Activated T-cell treated with anti-CD3 and anti-CD28 coated beads, Interleukin-2, amount 50 U/mL, for 24 hours (primary cell): Measurements from ENCODE around the gene ACP4.

ENCODE experiments used
- DNase-seq: peaks from one replicate; pipeline ENCODE4 v3.0.0-alpha.2; 2020
- H3K27ac Mint-ChIP-seq: 2 replicates; pipeline ENCODE4 v1.8.0; 2020; ENCODE audit warnings: mild to moderate bottlenecking, mixed read lengths
- H3K27me3 Mint-ChIP-seq: 2 replicates; pipeline ENCODE4 v1.8.0; 2020; ENCODE audit warnings: mixed read lengths
- H3K36me3 Mint-ChIP-seq: 2 replicates; pipeline ENCODE4 v1.8.0; 2020; ENCODE audit warnings: low read depth, mixed read lengths
- H3K4me1 Mint-ChIP-seq: 2 replicates; pipeline ENCODE4 v1.8.0; 2020; ENCODE audit warnings: low read depth, mixed read lengths
- H3K4me3 Mint-ChIP-seq: 2 replicates; pipeline ENCODE4 v1.8.0; 2020; ENCODE audit warnings: mild to moderate bottlenecking, moderate library complexity, mixed read lengths
- H3K9me3 Mint-ChIP-seq: 2 replicates; pipeline ENCODE4 v1.8.0; 2020; ENCODE audit warnings: mixed read lengths

ACP4 gene

DNA sequence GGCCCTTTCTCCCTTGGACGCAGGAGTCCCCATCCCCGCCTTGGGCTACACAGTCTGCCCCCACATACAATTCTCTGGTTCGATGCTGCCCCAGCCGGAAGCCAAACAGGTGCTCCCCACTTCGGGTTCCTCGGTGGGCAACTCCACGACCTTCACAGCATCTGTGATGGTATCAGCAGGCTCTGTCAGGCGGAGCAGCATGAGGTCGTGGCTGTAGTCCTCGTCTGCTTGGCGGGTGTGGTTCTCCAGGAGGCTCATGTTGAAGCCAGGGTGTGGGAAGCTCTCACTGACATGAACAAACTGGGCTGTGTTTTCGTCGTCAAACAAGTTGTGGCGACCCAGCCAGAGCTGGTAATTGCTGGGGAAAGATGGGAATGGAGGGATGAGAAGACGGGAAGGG lies 29.9 kb downstream of the ACP4 start:
- no peaks in the 10 kb centered on the region for H3K36me3 Mint-ChIP-seq
- DNase-seq = no peak
- H3K4me1 Mint-ChIP-seq = peaks cover 45% of the 10 kb centered on the region
- H3K27ac Mint-ChIP-seq = no peak overlapping the region
- no peak overlapping the region for H3K4me3 Mint-ChIP-seq
- H3K27me3 Mint-ChIP-seq = peaks cover 87% of the 10 kb centered on the region
- no peaks in the 10 kb centered on the region for H3K9me3 Mint-ChIP-seq

DNA sequence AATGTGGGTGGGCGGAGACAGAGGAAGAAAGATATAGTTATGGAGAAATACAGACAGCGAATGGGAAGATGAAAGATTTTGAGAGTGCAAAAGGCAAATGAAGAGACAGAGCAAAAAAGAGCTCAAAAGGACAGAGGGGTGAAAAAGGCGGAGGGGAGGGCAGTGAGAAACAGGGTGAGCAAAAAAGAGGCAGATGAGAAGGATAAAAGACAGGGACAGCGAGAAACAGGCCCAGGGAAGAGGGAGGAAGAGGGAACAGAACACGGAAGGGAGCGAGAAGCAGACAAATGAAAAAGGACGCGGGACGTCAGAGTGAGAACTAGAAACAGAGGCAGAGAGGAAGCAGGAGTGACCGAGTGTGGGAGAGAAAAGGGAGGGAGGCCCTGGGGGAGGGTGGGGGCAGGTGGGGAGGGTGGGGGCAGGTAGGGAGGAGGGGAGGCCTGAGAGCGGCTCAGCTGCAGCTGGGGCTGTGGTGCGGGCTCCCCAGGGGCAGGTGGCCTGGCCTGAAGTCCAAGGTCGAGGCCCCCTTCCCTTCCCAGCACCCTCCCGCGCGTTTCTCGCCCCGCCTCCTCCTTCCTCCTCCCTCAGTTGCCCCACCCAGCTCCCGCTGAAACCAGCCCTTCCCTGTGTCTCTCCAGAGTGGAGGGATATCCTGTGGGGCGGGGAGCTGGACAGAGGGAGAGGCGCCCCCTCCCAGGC lies 30.5 kb downstream of the ACP4 start:
- Mint-ChIP-seq H3K9me3 (no peaks in the 10 kb centered on the region), H3K4me3 (peak overlapping the region; percentile 47), H3K27me3 (peaks cover 83% of the 10 kb centered on the region), H3K4me1 (peaks cover 45% of the 10 kb centered on the region), H3K27ac (peak overlapping the region; percentile 27), H3K36me3 (no peaks in the 10 kb centered on the region)
- no peak for DNase-seq

DNA sequence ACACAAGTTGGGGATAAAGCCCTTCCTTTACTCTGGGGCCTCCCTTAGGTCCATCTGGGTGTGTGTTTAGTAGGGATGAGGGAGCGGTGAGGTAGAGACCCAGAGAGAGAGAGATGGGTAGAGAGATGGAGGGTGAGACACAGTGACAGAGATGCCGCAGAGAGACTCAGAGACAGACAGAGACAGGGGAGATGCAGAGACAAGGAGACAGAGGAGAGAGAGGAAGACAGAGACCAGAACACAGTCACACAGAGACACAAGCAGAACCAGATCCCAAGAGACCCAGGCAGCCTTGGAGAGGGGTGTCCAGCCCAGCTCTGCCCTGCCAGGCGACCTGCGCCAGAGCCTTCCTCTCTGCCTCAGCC lies 31.0 kb downstream of the ACP4 start:
- Mint-ChIP-seq H3K36me3 (no peaks in the 10 kb centered on the region), H3K9me3 (no peaks in the 10 kb centered on the region), H3K4me1 (peaks cover 41% of the 10 kb centered on the region), H3K27me3 (peaks cover 82% of the 10 kb centered on the region), H3K4me3 (no peak overlapping the region), H3K27ac (no peak overlapping the region)
- DNase-seq = no peak

DNA sequence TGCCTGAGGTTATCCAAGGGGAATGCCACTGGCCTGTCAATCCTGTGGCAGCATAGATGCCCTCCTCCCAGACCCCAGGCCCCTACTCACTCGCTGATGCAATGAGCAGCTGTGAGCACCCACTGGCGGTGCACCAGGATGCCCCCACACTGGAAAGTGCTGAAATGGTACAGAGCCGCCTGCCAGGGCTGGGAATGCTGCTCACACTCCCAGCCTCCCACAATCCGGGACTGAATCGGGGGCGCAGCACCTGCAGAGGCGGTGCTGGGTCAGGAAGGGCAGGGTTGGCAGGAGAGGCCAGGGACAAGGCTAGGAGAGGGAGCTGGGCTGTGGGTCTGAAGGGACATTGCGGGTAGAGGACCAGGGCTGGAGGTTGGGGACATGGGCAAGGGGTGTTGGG lies 31.4 kb downstream of the ACP4 start:
- DNase-seq = no peak
- Mint-ChIP-seq H3K4me1 (peaks cover 38% of the 10 kb centered on the region), H3K27ac (no peak overlapping the region), H3K27me3 (peaks cover 81% of the 10 kb centered on the region), H3K9me3 (no peaks in the 10 kb centered on the region), H3K36me3 (no peaks in the 10 kb centered on the region), H3K4me3 (no peak overlapping the region)

DNA sequence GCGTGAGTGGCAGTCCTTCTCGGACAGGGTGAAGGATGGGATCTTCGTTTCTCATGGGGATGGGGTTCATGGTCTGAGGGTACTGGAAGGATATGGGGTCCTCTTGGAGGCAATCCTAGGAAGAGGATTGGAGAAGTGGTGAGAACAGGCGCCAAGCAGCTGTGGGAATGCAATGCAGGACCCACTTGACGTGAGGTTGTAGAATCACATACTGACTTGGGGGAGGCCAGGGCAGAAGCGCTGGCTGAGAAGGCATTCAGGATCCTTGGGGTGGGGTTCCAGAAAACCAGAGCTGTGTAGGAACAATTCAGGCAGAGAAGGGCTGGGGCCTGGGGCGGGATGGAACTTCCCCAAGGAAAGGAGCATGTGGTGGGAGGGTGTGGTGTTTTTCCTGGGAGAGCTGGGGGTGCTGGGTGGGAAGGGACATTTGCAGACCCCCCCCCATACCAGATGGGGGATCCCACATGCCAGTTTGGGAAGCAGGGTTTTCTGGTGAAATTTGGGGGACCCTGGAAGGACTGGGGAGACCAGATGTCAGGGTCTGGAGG lies 32.5 kb downstream of the ACP4 start:
- Mint-ChIP-seq H3K36me3 (no peaks in the 10 kb centered on the region), H3K4me3 (no peak overlapping the region), H3K27me3 (peaks cover 82% of the 10 kb centered on the region), H3K4me1 (peaks cover 28% of the 10 kb centered on the region), H3K9me3 (no peaks in the 10 kb centered on the region), H3K27ac (no peak overlapping the region)
- no peak for DNase-seq

DNA sequence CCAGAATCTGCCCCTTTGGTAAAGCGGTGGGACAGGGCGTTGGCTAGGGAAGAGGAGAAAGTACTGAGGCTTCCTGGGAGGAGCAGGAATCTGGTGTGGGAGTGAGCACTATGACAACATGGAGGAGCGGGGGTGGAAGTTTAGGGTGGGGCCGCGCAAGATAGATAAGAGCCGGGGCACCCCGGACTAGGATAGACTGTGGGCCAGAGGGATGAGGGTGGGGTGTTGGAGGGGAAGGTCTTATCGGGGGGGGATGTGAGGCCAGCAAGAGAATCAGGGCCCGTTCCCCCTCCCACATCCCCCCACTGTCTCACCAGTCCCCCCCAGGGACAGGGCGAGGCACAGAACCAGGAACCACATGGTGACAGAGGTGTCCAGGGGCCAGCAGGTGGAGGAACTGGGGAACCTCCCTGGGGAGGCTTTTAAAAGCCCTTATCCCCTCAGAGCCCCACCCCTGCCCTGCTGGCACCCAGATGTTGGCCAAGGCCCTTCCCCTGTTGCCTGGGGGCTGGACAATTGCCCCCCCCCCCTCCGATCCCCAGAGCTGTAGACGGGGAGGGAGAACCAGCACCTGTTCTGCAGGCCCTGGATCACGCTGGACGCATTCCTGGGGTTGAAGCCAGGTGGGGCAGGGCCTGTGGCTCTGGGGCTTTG lies 33.3 kb downstream of the ACP4 start, which contains the start of gene KLK1:
Gene KLK1, minus strand, starts transcription at position 399 of the 654 bp plus-strand sequence. Its CDS starts 39 bp downstream, at position 360.
- H3K27ac Mint-ChIP-seq = no peak within 1 kb of the TSS
- H3K4me3 Mint-ChIP-seq = no peak within 1 kb of the TSS
- no peak for DNase-seq
- no peaks in the 10 kb centered on the region for H3K36me3 Mint-ChIP-seq
- peaks cover 23% of the 10 kb centered on the region for H3K4me1 Mint-ChIP-seq
- no peaks in the 10 kb centered on the region for H3K9me3 Mint-ChIP-seq
- H3K27me3 Mint-ChIP-seq = peaks cover 82% of the 10 kb centered on the region

DNA sequence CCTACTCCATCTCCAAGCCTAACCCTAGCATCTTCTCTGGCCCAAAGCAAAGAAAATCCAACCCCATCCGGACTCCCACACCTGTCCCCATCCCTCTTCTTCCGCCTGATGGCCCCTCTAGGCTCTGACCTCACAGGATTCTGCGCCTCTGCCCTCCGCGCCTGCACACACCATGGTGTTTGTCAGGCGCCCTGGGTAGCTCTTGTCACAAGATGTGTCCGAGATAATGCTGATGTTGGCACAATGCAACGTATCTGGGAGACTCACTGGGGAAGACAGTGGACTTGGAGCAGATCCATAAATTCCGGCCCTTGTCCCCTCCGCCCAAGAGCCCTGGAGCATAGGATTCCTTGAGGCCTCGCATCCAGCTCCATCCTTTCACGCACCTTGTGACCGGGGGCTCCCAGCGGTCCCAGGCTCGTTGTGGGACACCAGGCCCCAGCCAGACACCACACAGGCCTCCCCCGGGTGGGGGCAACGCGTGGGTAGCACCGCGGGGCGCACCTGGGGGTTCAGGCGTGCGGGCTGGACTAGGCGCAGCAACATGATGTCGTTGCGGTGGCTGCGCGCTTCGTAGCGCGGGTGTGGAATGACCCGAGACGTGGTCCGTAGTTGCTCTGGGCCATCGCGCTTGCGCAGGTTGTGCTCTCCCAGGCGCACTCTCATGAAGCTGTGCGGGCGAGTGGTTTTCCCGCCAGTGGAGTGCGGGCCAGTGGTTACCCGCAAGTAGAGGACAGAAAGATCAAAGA lies 36.5 kb downstream of the ACP4 start:
- Mint-ChIP-seq H3K27me3 (peaks cover 71% of the 10 kb centered on the region), H3K4me1 (no peaks in the 10 kb centered on the region), H3K36me3 (no peaks in the 10 kb centered on the region), H3K4me3 (no peak overlapping the region), H3K27ac (no peak overlapping the region), H3K9me3 (no peaks in the 10 kb centered on the region)
- no peak for DNase-seq

DNA sequence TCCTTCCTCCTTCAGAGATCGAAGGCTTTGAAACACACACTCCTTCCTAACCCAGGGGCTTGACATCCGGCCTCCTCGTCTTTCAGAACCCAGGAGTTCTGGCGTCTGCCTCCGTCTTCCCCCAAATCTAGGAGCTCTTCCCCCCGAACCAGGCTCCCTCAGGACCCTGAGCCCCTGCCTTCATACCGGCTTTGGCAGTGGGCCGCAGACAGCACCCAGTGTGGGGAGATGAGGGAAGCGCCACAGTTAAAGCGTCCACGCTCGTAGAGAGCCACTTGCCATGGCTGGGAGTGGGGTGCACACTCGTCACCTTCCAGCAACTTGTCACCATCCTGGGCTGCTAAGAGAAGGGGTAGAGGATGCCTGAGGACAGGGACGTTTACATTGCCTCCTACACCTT lies 37.3 kb downstream of the ACP4 start:
- Mint-ChIP-seq H3K4me1 (no peaks in the 10 kb centered on the region), H3K4me3 (no peak overlapping the region), H3K9me3 (no peaks in the 10 kb centered on the region), H3K27me3 (peaks cover 69% of the 10 kb centered on the region), H3K27ac (no peak overlapping the region), H3K36me3 (no peaks in the 10 kb centered on the region)
- DNase-seq = no peak

DNA sequence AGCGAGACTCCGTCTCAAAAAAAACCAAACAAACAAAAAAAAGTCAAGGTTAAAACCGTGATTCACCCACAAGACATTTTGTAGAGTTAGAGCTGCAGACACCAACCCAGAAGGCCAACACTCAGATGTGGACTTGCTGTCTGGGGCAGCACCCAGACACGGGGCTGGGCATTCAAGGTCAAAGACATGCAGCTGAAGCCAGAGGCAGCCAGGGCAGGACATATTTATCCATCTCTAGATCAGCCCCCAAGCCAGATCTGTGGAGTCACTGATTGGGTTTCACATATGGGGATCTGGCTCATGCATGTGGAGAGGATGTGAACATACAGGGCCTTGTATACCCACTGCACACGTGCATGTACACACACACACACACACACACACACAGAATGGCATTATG lies 39.6 kb downstream of the ACP4 start:
- no peaks in the 10 kb centered on the region for H3K36me3 Mint-ChIP-seq
- no peaks in the 10 kb centered on the region for H3K9me3 Mint-ChIP-seq
- no peak overlapping the region for H3K4me3 Mint-ChIP-seq
- no peak overlapping the region for H3K27ac Mint-ChIP-seq
- no peak for DNase-seq
- H3K4me1 Mint-ChIP-seq = no peaks in the 10 kb centered on the region
- H3K27me3 Mint-ChIP-seq = peaks cover 67% of the 10 kb centered on the region

DNA sequence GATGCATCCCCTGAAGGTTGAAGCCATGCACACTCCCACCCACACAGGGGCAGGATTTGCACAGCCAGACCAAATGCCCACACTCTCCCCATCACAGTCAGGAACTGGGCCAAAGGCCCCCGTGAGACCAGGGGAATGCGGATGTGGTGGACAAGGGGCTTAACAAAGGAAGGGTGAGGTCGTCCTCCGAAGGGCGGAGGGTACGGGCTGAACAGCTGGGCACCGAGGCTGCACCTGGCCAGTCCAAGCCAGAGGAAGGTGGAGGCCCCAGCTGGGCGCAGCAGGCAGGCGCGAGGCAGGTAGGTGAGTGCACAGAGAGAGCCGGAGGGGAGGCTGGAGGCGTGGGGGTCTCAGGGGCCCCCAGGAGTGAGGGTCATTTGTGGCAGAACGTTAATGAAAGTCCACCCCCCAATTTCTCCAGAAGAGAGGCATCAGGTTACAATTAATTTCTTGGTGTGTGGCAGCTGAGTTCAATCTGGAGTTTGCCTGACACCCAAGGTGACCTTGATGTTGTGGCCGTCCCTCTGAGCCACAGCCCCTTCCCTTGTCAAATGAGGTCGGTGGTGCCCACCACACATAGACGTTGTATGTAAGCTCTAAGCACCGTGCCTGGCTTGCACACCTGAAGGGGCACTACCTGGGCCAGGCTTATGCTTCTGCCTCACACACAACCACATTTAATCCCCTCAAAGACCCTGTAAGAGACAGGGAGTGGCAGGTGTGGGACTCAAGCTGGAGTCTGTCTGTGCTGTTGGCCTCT lies 40.2 kb downstream of the ACP4 start:
- Mint-ChIP-seq H3K4me3 (no peak overlapping the region), H3K27ac (no peak overlapping the region), H3K4me1 (peaks cover 5% of the 10 kb centered on the region), H3K36me3 (no peaks in the 10 kb centered on the region), H3K9me3 (no peaks in the 10 kb centered on the region), H3K27me3 (peaks cover 70% of the 10 kb centered on the region)
- no peak for DNase-seq

DNA sequence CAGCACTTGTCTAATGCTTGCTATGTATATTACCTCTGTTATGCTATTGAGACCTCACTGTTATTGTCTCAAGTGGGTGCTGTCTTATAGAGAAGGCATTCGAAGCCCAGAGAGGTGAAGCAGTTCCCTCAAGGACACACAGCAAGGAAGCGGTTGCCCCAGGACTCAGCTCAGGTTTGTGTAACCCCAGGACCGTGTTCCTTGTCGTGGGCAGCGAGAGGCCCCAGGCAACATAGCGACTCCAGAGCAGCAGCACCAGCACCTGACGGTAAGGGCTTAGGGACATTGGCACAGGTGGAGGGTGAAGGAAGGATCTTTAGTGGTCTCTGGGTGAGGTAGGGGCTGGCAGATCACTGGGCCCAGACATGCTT lies 40.8 kb downstream of the ACP4 start:
- H3K4me1 Mint-ChIP-seq = peaks cover 8% of the 10 kb centered on the region
- peaks cover 73% of the 10 kb centered on the region for H3K27me3 Mint-ChIP-seq
- H3K27ac Mint-ChIP-seq = no peak overlapping the region
- H3K4me3 Mint-ChIP-seq = no peak overlapping the region
- H3K9me3 Mint-ChIP-seq = no peaks in the 10 kb centered on the region
- no peaks in the 10 kb centered on the region for H3K36me3 Mint-ChIP-seq
- no peak for DNase-seq

DNA sequence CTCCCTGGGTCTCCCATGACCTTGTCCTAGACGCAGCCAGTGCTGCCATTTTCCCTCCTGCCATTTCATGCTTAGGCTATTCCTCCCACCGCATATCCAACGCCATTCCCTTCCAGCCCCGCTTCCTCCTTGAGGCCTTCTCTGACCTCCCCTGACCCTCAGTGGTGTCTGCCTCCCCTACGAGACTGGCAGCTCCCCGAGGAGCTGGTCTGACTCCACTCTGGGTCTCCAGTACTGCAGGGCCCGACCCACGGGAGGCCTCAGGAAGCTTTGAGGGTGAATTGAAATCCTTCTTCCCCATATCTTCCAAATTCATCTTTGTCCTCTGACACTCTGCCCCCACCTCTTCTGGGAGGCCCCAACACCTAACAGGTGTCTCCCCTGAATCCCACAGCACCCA lies 42.5 kb downstream of the ACP4 start:
- H3K9me3 Mint-ChIP-seq = no peaks in the 10 kb centered on the region
- no peak overlapping the region for H3K27ac Mint-ChIP-seq
- peaks cover 11% of the 10 kb centered on the region for H3K4me1 Mint-ChIP-seq
- H3K36me3 Mint-ChIP-seq = no peaks in the 10 kb centered on the region
- DNase-seq = no peak
- H3K27me3 Mint-ChIP-seq = peaks cover 76% of the 10 kb centered on the region
- no peak overlapping the region for H3K4me3 Mint-ChIP-seq

DNA sequence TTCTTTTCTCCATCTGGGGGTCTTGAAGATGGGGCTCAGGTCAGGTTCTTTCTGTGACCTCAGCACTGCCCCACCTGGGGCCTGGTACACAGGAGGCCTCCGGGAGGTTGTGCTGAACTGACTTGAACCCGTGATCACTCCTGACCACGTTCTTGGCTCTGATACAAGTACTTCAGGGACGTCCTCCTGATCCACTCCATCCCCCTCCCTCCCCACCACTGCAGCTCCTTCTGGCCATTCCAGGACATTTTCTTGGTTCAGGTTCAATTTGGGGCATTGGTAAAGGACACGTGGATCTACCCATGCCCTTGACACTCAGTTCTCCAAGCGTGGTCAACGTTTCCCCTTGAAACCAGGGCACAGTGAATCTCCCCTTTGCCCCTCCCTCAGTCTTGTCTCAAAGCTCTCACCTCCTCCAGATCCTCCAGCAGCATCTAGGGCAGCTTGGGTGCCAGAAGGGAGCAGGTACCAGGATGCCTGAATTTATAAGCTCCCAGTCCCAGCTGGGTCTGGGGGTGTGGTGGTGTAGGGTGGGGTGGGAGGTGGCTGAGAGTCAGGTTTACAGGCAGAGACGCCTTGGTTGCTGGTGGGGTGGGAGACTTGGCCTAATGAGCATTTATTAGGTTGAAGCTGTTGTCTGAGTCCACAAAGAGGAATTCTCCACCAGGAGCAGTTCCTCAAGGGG lies 43.0 kb downstream of the ACP4 start, which contains the start of gene KLK15:
Gene KLK15, minus strand, starts transcription at position 458 of the 685 bp plus-strand sequence. CDS start 2,082 bp downstream, outside the sequence.
- H3K36me3 Mint-ChIP-seq = no peaks in the 10 kb centered on the region

DNA sequence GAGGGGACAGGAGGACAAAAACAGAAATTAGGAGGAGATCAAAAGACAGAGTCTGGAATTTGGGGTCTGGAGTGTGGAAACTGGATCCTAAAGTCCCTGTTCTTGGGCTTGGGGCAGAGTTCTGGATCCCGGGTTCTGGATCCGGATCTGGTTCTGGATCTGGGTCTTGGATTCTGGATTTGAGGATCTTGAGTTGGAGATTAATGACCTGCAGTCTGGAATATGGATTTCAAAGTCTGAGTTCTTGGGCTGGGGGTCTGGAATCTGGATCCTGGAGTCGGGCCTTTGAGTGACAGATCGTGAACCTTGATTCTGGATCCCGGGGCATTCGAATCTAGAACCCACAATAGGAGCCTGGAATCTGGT lies 43.6 kb downstream of the ACP4 start:
- no peak for DNase-seq
- Mint-ChIP-seq H3K9me3 (no peaks in the 10 kb centered on the region), H3K4me1 (peaks cover 11% of the 10 kb centered on the region), H3K27ac (no peak overlapping the region), H3K4me3 (no peak overlapping the region), H3K27me3 (peaks cover 76% of the 10 kb centered on the region), H3K36me3 (no peaks in the 10 kb centered on the region)

More for the DNA sequence above, 43.0 kb downstream of the ACP4 start, which contains the start of gene KLK15:
- peaks cover 74% of the 10 kb centered on the region for H3K27me3 Mint-ChIP-seq
- no peak within 1 kb of the TSS for H3K4me3 Mint-ChIP-seq
- H3K27ac Mint-ChIP-seq = no peak within 1 kb of the TSS
- H3K9me3 Mint-ChIP-seq = no peaks in the 10 kb centered on the region
- peaks cover 11% of the 10 kb centered on the region for H3K4me1 Mint-ChIP-seq
- no peak for DNase-seq
